Parathyroid adenoma (tissue), 2 donors: Measurements from ENCODE around the gene ARL5A.

Experiments used
- H2AFZ ChIP-seq: fragments of 300-600 bp; sonication (generic); one replicate; pipeline ENCODE4 v1.7.0; 2017; ENCODE audit warnings: antibody characterized with exemption, mild to moderate bottlenecking
- H3K27ac ChIP-seq: fragments of 300-600 bp; sonication (generic); one replicate; pipeline ENCODE4 v1.7.0; 2017
- H3K27me3 ChIP-seq: fragments of 300-600 bp; sonication (generic); one replicate; pipeline ENCODE4 v1.7.0; 2017; ENCODE audit warnings: low read length; ENCODE audit not compliant: control insufficient read depth, insufficient read depth
- H3K36me3 ChIP-seq: fragments of 300-600 bp; sonication (generic); one replicate; pipeline ENCODE4 v1.7.0; 2017; ENCODE audit warnings: low read length; ENCODE audit not compliant: control insufficient read depth, insufficient read depth
- H3K4me1 ChIP-seq: fragments of 300-600 bp; sonication (generic); one replicate; pipeline ENCODE4 v1.7.0; 2017; ENCODE audit warnings: control low read depth
- H3K4me2 ChIP-seq: fragments of 300-600 bp; sonication (generic); one replicate; pipeline ENCODE4 v1.7.0; 2017; ENCODE audit warnings: low read length
- H3K4me3 ChIP-seq: fragments of 300-600 bp; sonication (generic); one replicate; pipeline ENCODE4 v1.7.0; 2017; ENCODE audit warnings: low read depth, low read length
- H3K79me2 ChIP-seq: fragments of 300-600 bp; sonication (generic); one replicate; pipeline ENCODE4 v1.7.0; 2017; ENCODE audit warnings: control low read depth
- H3K9ac ChIP-seq: fragments of 300-600 bp; sonication (generic); one replicate; pipeline ENCODE4 v1.7.0; 2017; ENCODE audit warnings: mild to moderate bottlenecking
- H3K9me3 ChIP-seq: fragments of 300-600 bp; sonication (generic); one replicate; pipeline ENCODE4 v1.7.0; 2017; ENCODE audit warnings: low read length; ENCODE audit not compliant: control insufficient read depth
- TF ChIP-seq, protein P1 (sequence below): fragments of 300-600 bp; sonication (generic); IDR thresholded peaks from one replicate; pipeline ENCODE4 v1.7.0; 2017; ENCODE audit warnings: antibody characterized with exemption, mild to moderate bottlenecking
- donor health status: primary hyperparathyroidism.

The ARL5A gene

GRCh38 chr2:151833984-151834383 is 5.8 kb upstream of the ARL5A start:
- no peaks in the 10 kb centered on the region for H3K4me1 ChIP-seq
- H3K27ac ChIP-seq = no peak overlapping the region
- H3K9ac ChIP-seq = no peak overlapping the region
- no peaks in the 10 kb centered on the region for H3K27me3 ChIP-seq
- H3K4me2 ChIP-seq = no peak overlapping the region
- no peaks in the 10 kb centered on the region for H3K36me3 ChIP-seq
- TF ChIP-seq, protein P1, sequence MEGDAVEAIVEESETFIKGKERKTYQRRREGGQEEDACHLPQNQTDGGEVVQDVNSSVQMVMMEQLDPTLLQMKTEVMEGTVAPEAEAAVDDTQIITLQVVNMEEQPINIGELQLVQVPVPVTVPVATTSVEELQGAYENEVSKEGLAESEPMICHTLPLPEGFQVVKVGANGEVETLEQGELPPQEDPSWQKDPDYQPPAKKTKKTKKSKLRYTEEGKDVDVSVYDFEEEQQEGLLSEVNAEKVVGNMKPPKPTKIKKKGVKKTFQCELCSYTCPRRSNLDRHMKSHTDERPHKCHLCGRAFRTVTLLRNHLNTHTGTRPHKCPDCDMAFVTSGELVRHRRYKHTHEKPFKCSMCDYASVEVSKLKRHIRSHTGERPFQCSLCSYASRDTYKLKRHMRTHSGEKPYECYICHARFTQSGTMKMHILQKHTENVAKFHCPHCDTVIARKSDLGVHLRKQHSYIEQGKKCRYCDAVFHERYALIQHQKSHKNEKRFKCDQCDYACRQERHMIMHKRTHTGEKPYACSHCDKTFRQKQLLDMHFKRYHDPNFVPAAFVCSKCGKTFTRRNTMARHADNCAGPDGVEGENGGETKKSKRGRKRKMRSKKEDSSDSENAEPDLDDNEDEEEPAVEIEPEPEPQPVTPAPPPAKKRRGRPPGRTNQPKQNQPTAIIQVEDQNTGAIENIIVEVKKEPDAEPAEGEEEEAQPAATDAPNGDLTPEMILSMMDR = no peak
- H3K9me3 ChIP-seq = no peaks in the 10 kb centered on the region
- no peak overlapping the region for H2AFZ ChIP-seq
- no peaks in the 10 kb centered on the region for H3K79me2 ChIP-seq
- H3K4me3 ChIP-seq = no peak overlapping the region

DNA sequence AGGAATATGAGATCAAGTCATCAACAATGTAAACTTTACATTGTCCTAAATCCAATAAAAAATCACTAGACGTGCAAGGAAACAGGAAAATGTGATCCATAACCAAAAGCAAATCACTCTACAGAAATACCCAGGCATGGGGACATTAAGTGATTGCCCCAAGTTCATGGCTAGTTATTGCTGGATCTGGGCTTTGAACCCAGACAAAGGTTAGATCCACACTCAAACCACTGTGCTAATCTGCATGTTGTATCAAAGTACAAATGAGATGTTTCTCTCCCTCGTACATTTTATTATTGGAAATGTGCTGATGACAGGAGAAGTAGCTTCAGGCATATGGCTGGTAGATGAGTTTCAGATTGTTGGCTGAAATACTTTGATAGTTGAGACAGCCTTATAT is 2.7 kb upstream of the ARL5A start:
- no peak overlapping the region for H2AFZ ChIP-seq
- H3K4me3 ChIP-seq = no peak overlapping the region
- TF ChIP-seq, protein P1 = no peak
- peaks cover 11% of the 10 kb centered on the region for H3K79me2 ChIP-seq
- H3K9me3 ChIP-seq = no peaks in the 10 kb centered on the region
- H3K9ac ChIP-seq = no peak overlapping the region
- no peaks in the 10 kb centered on the region for H3K36me3 ChIP-seq
- no peak overlapping the region for H3K27ac ChIP-seq
- no peaks in the 10 kb centered on the region for H3K27me3 ChIP-seq
- no peak overlapping the region for H3K4me2 ChIP-seq
- peaks cover 5% of the 10 kb centered on the region for H3K4me1 ChIP-seq

DNA sequence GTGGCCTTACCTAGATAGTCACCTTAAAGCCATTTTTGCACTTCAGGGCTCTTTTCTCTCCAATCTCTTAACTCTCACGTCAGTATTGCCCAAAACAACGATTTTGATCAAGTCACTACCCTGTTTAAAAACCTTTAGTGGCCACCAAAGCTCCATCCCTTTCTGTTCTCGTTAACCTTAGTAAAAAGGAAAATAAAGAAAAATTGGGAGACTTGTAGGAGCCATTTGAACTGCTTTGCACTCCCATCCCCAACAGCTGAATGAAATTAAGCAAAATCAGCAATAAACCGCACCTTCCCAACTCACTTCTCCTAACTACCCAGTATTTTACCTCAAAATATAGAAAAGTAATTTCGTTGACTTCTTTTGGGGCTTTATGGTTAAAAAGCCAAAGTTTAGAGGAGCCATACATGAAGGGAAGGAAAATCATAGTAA is 686 bp upstream of the ARL5A start:
- Histone ChIP-seq H3K27me3 (no peaks in the 10 kb centered on the region), H2AFZ (peak overlapping the region; percentile 76), H3K4me2 (peak overlapping the region; percentile 87), H3K4me3 (peak overlapping the region; percentile 85), H3K79me2 (peaks cover 11% of the 10 kb centered on the region), H3K4me1 (peaks cover 5% of the 10 kb centered on the region), H3K9me3 (no peaks in the 10 kb centered on the region), H3K27ac (peak overlapping the region; percentile 54), H3K9ac (no peak overlapping the region), H3K36me3 (no peaks in the 10 kb centered on the region)
- TF ChIP-seq, protein P1 = no peak

- peaks cover 11% of the 10 kb centered on the region for H3K79me2 ChIP-seq
- no peaks in the 10 kb centered on the region for H3K9me3 ChIP-seq
- H3K4me1 ChIP-seq = peaks cover 5% of the 10 kb centered on the region
- TF ChIP-seq, protein P1 = no peak
- peak overlapping the region; percentile 76 for H2AFZ ChIP-seq
- no peaks in the 10 kb centered on the region for H3K36me3 ChIP-seq
- H3K27me3 ChIP-seq = no peaks in the 10 kb centered on the region
- peak overlapping the region; percentile 59 for H3K9ac ChIP-seq
- H3K4me2 ChIP-seq = peak overlapping the region; percentile 87
- H3K4me3 ChIP-seq = peak overlapping the region; percentile 85
- peak overlapping the region; percentile 54 for H3K27ac ChIP-seq
Measured at GRCh38 chr2:151827564-151828142, 568 bp downstream of the ARL5A start.

- Histone ChIP-seq H3K4me3 (peak overlapping the region; percentile 85), H2AFZ (no peak overlapping the region), H3K36me3 (no peaks in the 10 kb centered on the region), H3K79me2 (peaks cover 14% of the 10 kb centered on the region), H3K9ac (no peak overlapping the region), H3K4me2 (peak overlapping the region; percentile 87), H3K27ac (no peak overlapping the region), H3K9me3 (no peaks in the 10 kb centered on the region), H3K27me3 (no peaks in the 10 kb centered on the region), H3K4me1 (peaks cover 5% of the 10 kb centered on the region)
- TF ChIP-seq, protein P1 = no peak
Measured at GRCh38 chr2:151826737-151827157, 1.5 kb downstream of the ARL5A start.
